ENCODE measurements around the gene UBR2.
A peak's percentile ranks its signal among the peaks of the same experiment; 100 is the strongest.
"Not testable (repeated sequence)": the region's sequence is repeated elsewhere in the genome, so short reads cannot be mapped to it uniquely, and the experiment has no call there.

UBR2 gene

GRCh38 chr6:42694586-42694985 lies 130.8 kb downstream of the UBR2 start:
- DNase-seq, result no peak

GRCh38 chr6:42696526-42697267 lies 132.9 kb downstream of the UBR2 start:
- DNase-seq, result no peak

GRCh38 chr6:42697268-42697655 lies 133.4 kb downstream of the UBR2 start:
- DNase-seq, result no peak

GRCh38 chr6:42698217-42698616 lies 134.4 kb downstream of the UBR2 start:
- no peak for DNase-seq

GRCh38 chr6:42702200-42702599 lies 138.4 kb downstream of the UBR2 start:
- DNase-seq, result no peak

- not testable (repeated sequence) for DNase-seq
Observed at GRCh38 chr6:42702786-42703185, 139.0 kb downstream of the UBR2 start.

GRCh38 chr6:42704251-42704936 lies 140.6 kb downstream of the UBR2 start:
- no peak for DNase-seq

- no peak for DNase-seq
Observed at GRCh38 chr6:42704937-42705374, 141.1 kb downstream of the UBR2 start.

GRCh38 chr6:42707595-42707994 lies 143.8 kb downstream of the UBR2 start:
- DNase-seq, result no peak

GRCh38 chr6:42708096-42708495 lies 144.3 kb downstream of the UBR2 start:
- no peak for DNase-seq

GRCh38 chr6:42709871-42710270 lies 146.0 kb downstream of the UBR2 start:
- DNase-seq, result no peak

GRCh38 chr6:42710316-42710715 lies 146.5 kb downstream of the UBR2 start:
- no peak for DNase-seq

GRCh38 chr6:42711930-42712329 lies 148.1 kb downstream of the UBR2 start:
- DNase-seq, result no peak

- DNase-seq, result no peak
Observed at GRCh38 chr6:42714098-42714761, 150.4 kb downstream of the UBR2 start.

GRCh38 chr6:42715871-42716270 lies 152.0 kb downstream of the UBR2 start:
- no peak for DNase-seq

- DNase-seq, result no peak
Observed at GRCh38 chr6:42720739-42721138, 156.9 kb downstream of the UBR2 start.

- no peak for DNase-seq
Observed at GRCh38 chr6:42722497-42722896, 158.7 kb downstream of the UBR2 start, which contains the start of gene PRPH2. Gene PRPH2, minus strand, starts transcription at chr6:42722597. Its CDS starts 263 bp downstream, at chr6:42722334.

- no peak for DNase-seq
Observed at GRCh38 chr6:42724825-42725224, 161.0 kb downstream of the UBR2 start.

GRCh38 chr6:42726026-42726425 lies 162.2 kb downstream of the UBR2 start:
- no peak for DNase-seq

- DNase-seq, result peak; percentile 21
Observed at GRCh38 chr6:42726485-42727086, 162.8 kb downstream of the UBR2 start.

- no peak for DNase-seq
Observed at GRCh38 chr6:42727087-42727611, 163.3 kb downstream of the UBR2 start.

GRCh38 chr6:42727627-42728026 lies 163.8 kb downstream of the UBR2 start:
- DNase-seq, result no peak

- DNase-seq, result no peak
Observed at GRCh38 chr6:42729731-42730130, 165.9 kb downstream of the UBR2 start.
